Measurements from ENCODE around the gene NUDCD3. TPM values are rescaled to one million over a fixed set of nuclear protein-coding genes. Genes with fewer than 3 reads are reported as not detected.

Gene NUDCD3
- total and polyA plus RNA-seq, 2 experiments from 2014 or later = 35.7 to 42.7 TPM

DNA sequence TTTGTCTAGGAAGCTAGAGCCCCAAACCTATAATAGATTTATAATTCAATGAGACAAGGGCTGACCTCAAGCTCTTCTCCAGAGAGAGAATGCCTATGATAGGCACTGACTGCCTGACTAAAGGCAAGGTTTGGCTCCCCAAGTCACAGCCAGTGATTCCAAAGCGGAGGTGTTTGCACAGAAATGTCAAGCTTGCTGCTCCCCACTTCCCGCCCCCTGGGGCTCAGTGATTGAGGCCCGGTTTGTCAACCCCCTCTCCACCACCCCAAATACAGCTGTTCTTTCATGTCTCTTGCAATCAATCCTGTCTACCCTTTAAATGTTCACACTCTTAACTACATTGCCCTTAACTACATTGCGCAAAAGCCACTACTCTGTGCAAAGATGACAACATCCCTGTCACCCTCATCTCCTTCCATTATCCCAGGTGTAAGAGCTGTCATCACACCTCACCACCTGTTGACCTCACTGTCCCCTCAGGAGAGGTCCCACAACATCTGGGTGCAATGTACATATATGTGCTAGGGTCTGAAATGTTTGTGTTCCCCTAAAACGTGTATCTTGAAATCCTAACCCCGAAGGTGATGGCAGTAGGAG, 58.0 kb downstream of the NUDCD3 start (continued):
- TF ChIP-seq CTCF (conservative IDR thresholded peaks at IDR 0.05; ENCODE audit: low read depth in 2 of 2) = no peak
- no peak for TF ChIP-seq EZH2 (IDR thresholded peaks at IDR 0.05; ENCODE audit: low read depth, unreplicated experiment)
- TF ChIP-seq CREB1 (CRISPR knock-in tag; IDR thresholded peaks at IDR 0.05; ENCODE audit: low read depth) = no peak
- TF ChIP-seq, protein P1, sequence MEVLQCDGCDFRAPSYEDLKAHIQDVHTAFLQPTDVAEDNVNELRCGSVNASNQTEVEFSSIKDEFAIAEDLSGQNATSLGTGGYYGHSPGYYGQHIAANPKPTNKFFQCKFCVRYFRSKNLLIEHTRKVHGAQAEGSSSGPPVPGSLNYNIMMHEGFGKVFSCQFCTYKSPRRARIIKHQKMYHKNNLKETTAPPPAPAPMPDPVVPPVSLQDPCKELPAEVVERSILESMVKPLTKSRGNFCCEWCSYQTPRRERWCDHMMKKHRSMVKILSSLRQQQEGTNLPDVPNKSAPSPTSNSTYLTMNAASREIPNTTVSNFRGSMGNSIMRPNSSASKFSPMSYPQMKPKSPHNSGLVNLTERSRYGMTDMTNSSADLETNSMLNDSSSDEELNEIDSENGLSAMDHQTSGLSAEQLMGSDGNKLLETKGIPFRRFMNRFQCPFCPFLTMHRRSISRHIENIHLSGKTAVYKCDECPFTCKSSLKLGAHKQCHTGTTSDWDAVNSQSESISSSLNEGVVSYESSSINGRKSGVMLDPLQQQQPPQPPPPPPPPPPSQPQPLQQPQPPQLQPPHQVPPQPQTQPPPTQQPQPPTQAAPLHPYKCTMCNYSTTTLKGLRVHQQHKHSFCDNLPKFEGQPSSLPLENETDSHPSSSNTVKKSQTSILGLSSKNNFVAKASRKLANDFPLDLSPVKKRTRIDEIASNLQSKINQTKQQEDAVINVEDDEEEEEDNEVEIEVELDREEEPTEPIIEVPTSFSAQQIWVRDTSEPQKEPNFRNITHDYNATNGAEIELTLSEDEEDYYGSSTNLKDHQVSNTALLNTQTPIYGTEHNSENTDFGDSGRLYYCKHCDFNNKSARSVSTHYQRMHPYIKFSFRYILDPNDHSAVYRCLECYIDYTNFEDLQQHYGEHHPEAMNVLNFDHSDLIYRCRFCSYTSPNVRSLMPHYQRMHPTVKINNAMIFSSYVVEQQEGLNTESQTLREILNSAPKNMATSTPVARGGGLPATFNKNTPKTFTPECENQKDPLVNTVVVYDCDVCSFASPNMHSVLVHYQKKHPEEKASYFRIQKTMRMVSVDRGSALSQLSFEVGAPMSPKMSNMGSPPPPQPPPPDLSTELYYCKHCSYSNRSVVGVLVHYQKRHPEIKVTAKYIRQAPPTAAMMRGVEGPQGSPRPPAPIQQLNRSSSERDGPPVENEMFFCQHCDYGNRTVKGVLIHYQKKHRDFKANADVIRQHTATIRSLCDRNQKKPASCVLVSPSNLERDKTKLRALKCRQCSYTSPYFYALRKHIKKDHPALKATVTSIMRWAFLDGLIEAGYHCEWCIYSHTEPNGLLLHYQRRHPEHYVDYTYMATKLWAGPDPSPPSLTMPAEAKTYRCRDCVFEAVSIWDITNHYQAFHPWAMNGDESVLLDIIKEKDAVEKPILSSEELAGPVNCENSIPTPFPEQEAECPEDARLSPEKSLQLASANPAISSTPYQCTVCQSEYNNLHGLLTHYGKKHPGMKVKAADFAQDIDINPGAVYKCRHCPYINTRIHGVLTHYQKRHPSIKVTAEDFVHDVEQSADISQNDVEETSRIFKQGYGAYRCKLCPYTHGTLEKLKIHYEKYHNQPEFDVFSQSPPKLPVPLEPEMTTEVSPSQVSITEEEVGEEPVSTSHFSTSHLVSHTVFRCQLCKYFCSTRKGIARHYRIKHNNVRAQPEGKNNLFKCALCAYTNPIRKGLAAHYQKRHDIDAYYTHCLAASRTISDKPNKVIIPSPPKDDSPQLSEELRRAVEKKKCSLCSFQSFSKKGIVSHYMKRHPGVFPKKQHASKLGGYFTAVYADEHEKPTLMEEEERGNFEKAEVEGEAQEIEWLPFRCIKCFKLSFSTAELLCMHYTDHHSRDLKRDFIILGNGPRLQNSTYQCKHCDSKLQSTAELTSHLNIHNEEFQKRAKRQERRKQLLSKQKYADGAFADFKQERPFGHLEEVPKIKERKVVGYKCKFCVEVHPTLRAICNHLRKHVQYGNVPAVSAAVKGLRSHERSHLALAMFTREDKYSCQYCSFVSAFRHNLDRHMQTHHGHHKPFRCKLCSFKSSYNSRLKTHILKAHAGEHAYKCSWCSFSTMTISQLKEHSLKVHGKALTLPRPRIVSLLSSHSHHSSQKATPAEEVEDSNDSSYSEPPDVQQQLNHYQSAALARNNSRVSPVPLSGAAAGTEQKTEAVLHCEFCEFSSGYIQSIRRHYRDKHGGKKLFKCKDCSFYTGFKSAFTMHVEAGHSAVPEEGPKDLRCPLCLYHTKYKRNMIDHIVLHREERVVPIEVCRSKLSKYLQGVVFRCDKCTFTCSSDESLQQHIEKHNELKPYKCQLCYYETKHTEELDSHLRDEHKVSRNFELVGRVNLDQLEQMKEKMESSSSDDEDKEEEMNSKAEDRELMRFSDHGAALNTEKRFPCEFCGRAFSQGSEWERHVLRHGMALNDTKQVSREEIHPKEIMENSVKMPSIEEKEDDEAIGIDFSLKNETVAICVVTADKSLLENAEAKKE (CRISPR knock-in tag; IDR thresholded peaks at IDR 0.05) = no peak

DNA sequence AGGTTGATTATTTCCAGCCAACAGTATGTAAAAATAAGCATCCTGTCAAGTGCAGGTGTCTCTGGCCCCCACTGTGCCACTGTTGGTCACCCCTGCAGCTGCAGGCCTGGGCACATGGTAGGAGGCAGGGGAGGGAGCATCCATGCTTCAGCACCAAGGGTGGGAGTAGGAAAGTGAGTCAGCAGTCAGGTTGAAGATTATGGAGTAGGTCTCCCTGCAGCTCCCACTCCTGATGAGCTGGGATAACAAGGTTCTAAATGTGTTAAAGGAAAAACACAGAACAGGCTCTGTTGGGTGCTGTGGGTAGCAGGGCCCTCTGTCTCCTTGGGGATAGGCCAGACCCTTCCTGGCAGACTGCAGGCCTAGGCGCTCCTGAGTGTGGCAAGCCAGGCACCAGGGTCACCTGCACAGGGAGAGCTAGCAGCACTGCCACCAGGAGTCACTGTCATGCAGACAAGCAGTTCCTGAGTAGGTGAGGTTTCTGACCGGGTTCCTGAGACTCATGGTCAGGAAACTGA, 59.3 kb downstream of the NUDCD3 start:
- no peaks in the 10 kb centered on the region for H3F3A ChIP-seq (replicated peaks; ENCODE audit: low read depth)
- H3K79me2 ChIP-seq (replicated peaks; ENCODE audit: insufficient read depth) = peaks cover 41% of the 10 kb centered on the region
- no peak overlapping the region for H3K4me2 ChIP-seq
- no peaks in the 10 kb centered on the region for H3K9me2 ChIP-seq (ENCODE audit: insufficient read depth)
- Mint-ChIP-seq H3K4me1 (peaks cover 11% of the 10 kb centered on the region), H3K27me3 (ENCODE audit: insufficient read depth, low read depth, poor library complexity) (peaks cover 2% of the 10 kb centered on the region), H3K36me3 (ENCODE audit: low read depth) (peaks cover 17% of the 10 kb centered on the region), H3K27ac (peak overlapping the region; percentile 83; the same call in 1 of the 2 replicates), H3K9me3 (no peaks in the 10 kb centered on the region), H3K4me3 (no peak overlapping the region)
- H3K27me3 ChIP-seq (ENCODE audit: insufficient read depth) = no peaks in the 10 kb centered on the region
- H3K4me3 ChIP-seq = no peak overlapping the region
- no peaks in the 10 kb centered on the region; the same call in 1 of the 2 replicates for H3K4me1 ChIP-seq (ENCODE audit: insufficient read depth)
- H2AFZ ChIP-seq = no peak overlapping the region
- H3K27ac ChIP-seq (ENCODE audit: low read depth) = no peak overlapping the region
- peaks cover 6% of the 10 kb centered on the region for H4K20me1 ChIP-seq (replicated peaks; ENCODE audit: insufficient read depth)
- peak; percentile 94 for ATAC-seq
- peak; percentile 69 for DNase-seq (ENCODE audit: low spot score)
- H3K36me3 ChIP-seq (ENCODE audit: insufficient read depth) = no peaks in the 10 kb centered on the region
- TF ChIP-seq CTCF (conservative IDR thresholded peaks at IDR 0.05; ENCODE audit: low read depth in 2 of 2) (peak; percentile 39 to 70), NANOG (IDR thresholded peaks at IDR 0.05; ENCODE audit: borderline replicate concordance) (no peak)
- TF ChIP-seq, protein P2, sequence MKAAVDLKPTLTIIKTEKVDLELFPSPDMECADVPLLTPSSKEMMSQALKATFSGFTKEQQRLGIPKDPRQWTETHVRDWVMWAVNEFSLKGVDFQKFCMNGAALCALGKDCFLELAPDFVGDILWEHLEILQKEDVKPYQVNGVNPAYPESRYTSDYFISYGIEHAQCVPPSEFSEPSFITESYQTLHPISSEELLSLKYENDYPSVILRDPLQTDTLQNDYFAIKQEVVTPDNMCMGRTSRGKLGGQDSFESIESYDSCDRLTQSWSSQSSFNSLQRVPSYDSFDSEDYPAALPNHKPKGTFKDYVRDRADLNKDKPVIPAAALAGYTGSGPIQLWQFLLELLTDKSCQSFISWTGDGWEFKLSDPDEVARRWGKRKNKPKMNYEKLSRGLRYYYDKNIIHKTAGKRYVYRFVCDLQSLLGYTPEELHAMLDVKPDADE (IDR thresholded peaks at IDR 0.05) = no peak
